ENCODE results near the gene RNH1.

- TF ChIP-seq POLR2A (IDR thresholded peaks at IDR 0.05; ENCODE audit: low read length) (no peak), GATA1 (IDR thresholded peaks at IDR 0.05; ENCODE audit: low read depth, low read length) (no peak)
These were observed 54.8 kb downstream of the RNH1 start for GRCh38 chr11:452203-452744.

All from erythroblast (primary cell).